ENCODE data around the gene DEFB108B.
"Not testable (repeated sequence)": the region's sequence is repeated elsewhere in the genome, so short reads cannot be mapped to it uniquely, and the experiment has no call there.

Gene DEFB108B

GRCh38 chr11:71821539-71821938 is 11.5 kb upstream of the DEFB108B start:
- not testable (repeated sequence) for DNase-seq

GRCh38 chr11:71829247-71829646 is 3.8 kb upstream of the DEFB108B start:
- not testable (repeated sequence) for DNase-seq

GRCh38 chr11:71829686-71830085 is 3.3 kb upstream of the DEFB108B start:
- not testable (repeated sequence) for DNase-seq

GRCh38 chr11:71842720-71843119 is 9.7 kb downstream of the DEFB108B start:
- not testable (repeated sequence) for DNase-seq

GRCh38 chr11:71843355-71843754 is 10.4 kb downstream of the DEFB108B start:
- not testable (repeated sequence) for DNase-seq

DNA sequence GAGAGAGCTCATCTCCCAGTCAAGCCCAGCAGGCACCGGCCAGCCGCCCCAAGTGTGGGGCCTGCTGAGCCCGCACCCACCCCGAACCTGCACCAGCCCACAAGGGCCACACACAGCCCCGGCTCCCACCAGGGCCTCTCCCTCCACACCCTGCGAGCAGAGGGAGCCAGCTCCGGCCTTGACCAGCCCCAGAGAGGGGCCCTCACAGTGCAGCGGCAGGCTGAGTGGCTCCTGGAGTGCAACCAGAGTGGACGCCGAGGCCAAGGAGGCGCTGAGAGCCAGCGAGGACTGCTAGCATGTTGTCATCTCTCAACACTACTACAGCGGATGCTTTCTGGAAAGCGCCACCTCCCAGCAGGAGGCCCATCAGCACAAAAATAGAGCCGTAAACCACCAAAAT is 10.9 kb downstream of the DEFB108B start:
- no peak for DNase-seq

DNA sequence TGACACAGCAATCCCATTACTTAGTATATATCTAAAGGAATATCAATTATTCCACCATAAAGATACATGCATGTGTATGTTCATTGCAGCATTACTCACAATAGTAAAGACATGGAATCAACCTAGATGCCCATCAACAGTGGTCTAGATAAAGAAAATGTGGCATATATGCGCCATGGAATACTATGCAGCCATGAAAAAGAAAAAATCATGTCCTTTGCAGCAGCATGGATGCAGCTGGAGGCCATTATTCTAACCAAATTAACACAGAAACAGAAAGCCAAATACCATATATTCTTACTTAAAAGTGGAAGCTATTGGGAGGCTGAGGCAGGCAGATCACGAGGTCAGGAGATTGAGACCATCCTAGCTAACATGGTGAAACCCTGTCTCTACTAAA is 20.9 kb downstream of the DEFB108B start:
- DNase-seq = not testable (repeated sequence)

DNA sequence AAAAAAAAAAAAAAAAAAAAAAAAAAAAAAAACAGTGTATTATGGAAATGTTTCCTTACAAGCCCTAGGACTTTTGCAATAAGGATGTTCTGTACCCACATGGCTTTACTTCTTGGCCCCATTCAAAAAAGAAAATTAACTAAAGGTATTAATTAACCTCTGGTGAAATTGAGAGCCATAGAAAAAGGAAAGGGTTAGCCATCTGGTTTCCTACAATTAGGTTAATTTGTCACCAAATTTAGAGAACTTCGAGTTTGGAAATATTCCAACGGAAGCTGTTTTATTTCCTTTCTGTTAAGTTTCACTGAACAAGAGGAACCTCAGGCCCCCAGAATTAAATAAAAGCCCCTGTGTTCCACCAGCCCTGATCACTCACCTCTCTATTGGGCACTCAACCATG is 22.9 kb downstream of the DEFB108B start:
- DNase-seq = not testable (repeated sequence)

DNA sequence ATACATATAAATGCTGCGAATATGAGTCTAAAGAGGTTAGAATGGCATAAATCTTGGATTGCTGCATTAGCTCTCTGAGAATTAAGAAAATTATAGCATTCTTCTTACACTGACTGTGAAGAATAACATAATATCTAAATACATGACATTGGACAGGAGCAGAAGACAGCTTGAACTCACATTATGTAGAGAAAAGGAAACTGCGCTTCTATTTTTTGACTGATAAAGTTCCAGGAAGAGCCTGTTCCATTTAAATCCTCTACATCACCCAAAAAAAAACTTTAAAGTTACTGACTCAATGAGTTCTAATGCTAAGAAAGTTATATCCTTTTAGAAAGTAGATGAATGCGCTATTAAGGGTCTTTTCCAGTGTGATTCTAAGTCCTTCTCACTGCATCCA is 27.8 kb downstream of the DEFB108B start:
- DNase-seq = not testable (repeated sequence)

DNA sequence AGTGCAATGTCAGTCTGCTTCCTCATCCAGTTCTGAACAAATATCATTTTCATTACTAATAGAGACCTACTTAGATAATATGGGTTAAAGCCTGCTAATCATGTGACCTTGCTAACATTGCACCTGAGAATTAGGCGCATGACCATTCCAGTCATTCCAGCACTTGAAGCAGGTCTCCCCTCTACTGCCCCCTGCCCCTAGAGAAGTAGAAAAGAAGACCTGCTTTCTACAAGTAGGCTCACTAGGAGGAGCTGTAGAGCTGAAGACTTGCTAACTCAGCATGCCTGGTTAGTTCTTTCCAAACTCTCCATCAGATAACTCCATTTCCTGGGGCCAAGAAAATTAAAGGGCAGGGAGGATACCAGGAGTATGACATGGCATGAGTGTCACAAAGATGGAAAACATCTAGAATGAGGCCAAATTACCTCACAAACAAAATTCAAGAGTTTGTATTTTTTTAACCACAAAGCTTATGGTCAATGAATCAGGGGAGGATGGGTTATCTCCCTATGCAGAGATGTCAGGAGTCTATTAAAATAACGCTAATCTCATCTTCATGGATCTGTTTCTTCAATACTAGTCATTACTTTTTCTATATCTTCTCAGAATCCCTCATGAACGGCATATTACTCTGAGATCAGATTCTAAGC is 31.1 kb downstream of the DEFB108B start:
- peak; percentile 26 for DNase-seq

DNA sequence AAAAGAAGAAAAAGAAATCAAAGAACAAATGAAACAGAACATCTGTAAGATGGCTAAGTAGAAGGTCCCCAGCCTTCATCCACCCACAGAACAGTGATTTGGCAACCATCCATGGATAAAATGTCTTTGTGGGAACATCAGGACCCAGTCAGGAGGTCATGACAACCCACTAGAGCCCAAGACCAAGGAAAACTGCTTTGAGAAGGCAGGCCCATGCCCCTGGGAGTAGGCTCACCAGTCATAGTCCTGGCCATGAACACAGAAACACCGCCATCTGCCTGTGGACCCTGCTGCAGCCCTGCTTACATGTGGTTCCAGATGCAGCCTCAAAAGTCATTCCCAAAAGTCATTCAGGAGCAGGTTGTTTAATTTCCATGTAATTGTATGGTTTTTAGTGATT is 34.2 kb downstream of the DEFB108B start:
- DNase-seq = not testable (repeated sequence)

DNA sequence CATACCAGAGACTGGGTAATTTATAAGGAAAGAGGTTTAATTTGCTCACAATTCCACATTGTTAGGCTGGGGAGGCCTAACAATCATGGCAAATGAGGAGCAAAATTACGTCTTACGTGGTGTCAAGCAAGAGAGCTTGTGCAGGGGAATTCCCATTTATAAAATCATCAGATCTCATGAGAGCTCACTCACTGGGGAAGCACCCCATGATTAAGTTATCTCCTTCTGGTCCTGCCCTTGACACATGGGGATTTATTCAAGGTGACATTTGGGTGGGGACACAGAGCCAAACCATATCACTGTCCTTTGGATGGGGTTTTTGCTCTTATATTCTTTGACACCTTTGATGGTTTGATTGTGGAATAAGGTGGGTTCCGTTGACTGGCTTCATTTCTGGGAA is 36.9 kb downstream of the DEFB108B start:
- DNase-seq = not testable (repeated sequence)

DNA sequence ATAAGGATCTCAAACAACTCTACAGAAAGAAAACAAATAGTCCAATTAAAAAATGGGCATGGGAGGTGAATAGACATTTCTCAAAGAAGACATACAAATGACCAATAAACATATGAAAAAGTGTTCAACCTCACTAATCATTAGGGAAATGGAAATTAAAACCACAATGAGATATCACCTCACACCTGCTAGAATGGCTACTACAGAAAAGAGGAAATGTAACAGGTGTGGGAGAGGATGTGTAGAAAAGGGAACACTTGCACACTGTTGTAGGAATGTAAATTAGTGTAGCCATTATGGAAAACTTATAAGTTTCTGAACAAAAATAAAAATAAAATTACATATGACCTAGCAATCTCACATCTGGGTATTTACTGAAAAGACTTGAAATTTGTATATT is 37.7 kb downstream of the DEFB108B start:
- not testable (repeated sequence) for DNase-seq

GRCh38 chr11:71876262-71876661 is 43.3 kb downstream of the DEFB108B start:
- not testable (repeated sequence) for DNase-seq

DNA sequence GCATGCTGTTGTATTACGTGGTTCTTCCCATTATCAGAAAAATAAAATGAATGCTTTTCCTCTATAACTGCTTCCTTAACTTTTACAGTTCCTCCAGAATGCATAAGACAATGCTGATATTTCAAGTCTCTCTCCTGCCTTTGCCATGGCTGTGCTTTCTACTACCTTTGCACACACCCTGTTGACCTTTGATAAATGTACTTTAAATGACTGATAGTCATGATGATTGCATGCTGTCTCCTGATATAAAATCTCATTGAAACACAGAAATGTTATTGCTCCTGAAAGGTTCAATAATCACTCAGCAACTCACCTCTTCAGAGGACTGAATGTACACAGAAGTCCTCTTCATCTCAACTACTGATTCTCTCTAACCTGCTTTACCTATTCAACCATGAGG is 45.1 kb downstream of the DEFB108B start, which contains the start of gene DEFB131B:
Gene DEFB131B, plus strand, starts transcription at position 395 of the 400 bp plus-strand sequence. Its CDS starts 0 bp downstream, at position 395.
- DNase-seq = not testable (repeated sequence)

DNA sequence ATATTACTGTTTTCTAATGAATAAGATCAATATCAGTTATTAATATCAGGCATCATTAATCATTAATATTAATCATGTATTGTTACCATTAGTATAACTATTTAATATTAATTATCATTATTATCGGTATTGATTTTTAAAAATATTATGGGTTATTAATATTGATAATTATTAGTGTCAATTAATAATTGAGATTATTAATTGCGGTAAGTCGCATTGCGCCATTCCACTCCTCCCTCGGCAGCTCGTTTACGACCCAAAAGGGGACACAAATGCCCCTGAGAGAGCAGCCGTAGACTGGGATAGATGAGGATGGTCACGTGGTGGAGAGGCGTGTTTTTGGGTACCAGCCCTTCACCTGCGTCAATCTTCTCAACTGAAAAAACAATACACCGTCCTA is 52.8 kb downstream of the DEFB108B start:
- DNase-seq = not testable (repeated sequence)

Measured in NCI-H1092 (cell line).